SK-N-SH (cell line): ENCODE data around the gene INAFM2.

Experiments
- CTCF ChIP-seq: fragments of 200-600 bp; sonication (generic); IDR thresholded peaks from 2 replicates; pipeline ENCODE4 v1.6.1; 2017; ENCODE audit warnings: antibody characterized with exemption, mild to moderate bottlenecking, moderate library complexity
- JUND ChIP-seq: IDR thresholded peaks from 2 replicates; pipeline ENCODE4 v1.4.0; 2012
- MAX ChIP-seq: IDR thresholded peaks from 2 replicates; pipeline ENCODE4 v1.4.0; 2012; ENCODE audit warnings: low read depth
- MEF2A ChIP-seq: IDR thresholded peaks from 2 replicates; pipeline ENCODE4 v1.4.0; 2012; ENCODE audit warnings: low read depth, borderline replicate concordance
- NRF1 ChIP-seq: IDR thresholded peaks from 2 replicates; pipeline ENCODE4 v1.6.1; 2012; ENCODE audit warnings: low read depth, mild to moderate bottlenecking, low read length
- POLR2AphosphoS5 ChIP-seq: IDR thresholded peaks from 2 replicates; pipeline ENCODE4 v1.6.1; 2012; ENCODE audit warnings: low read depth, low read length
- SIN3A ChIP-seq: IDR thresholded peaks from 2 replicates; pipeline ENCODE4 v1.6.1; 2012; ENCODE audit warnings: low read depth, mild to moderate bottlenecking, low read length, moderate library complexity, borderline replicate concordance
- SMC3 ChIP-seq: IDR thresholded peaks from 2 replicates; pipeline ENCODE4 v1.6.1; 2012; ENCODE audit warnings: low read depth, low read length, improper control_type of control experiment
- USF1 ChIP-seq: IDR thresholded peaks from 2 replicates; pipeline ENCODE4 v1.4.0; 2012; ENCODE audit warnings: low read depth, borderline replicate concordance
- YY1 ChIP-seq: IDR thresholded peaks from 2 replicates; pipeline ENCODE4 v1.4.0; 2012; ENCODE audit warnings: low read depth, mild to moderate bottlenecking
- ZBTB33 ChIP-seq: IDR thresholded peaks from 2 replicates; pipeline ENCODE4 v1.4.0; 2012; ENCODE audit warnings: low read depth, borderline replicate concordance

GRCh38 chr15:40343512-40343911, 20.0 kb downstream of the INAFM2 start:
- peak; percentile 84 for TF ChIP-seq MAX
- TF ChIP-seq CTCF, result no peak
- no peak for TF ChIP-seq SIN3A
- TF ChIP-seq MEF2A, result no peak
- no peak for TF ChIP-seq SMC3
- TF ChIP-seq NRF1, result no peak
- no peak for TF ChIP-seq YY1
- no peak for TF ChIP-seq ZBTB33
- TF ChIP-seq POLR2AphosphoS5, result peak; percentile 66; the same call in 1 of the 2 replicates
- no peak for TF ChIP-seq USF1
- no peak; the same call in 1 of the 2 replicates for TF ChIP-seq JUND
